ENCODE data around the gene PAX8. TPM values are rescaled to one million over a fixed set of nuclear protein-coding genes. Genes with fewer than 3 reads are reported as not detected.
"Not testable (repeated sequence)": the region's sequence is repeated elsewhere in the genome, so short reads cannot be mapped to it uniquely, and the experiment has no call there.

PAX8 gene
- total RNA-seq, 4 donors from 2014 or later, result 0.62 to 2.5 (median 1.1) TPM; not detected in 1

DNA sequence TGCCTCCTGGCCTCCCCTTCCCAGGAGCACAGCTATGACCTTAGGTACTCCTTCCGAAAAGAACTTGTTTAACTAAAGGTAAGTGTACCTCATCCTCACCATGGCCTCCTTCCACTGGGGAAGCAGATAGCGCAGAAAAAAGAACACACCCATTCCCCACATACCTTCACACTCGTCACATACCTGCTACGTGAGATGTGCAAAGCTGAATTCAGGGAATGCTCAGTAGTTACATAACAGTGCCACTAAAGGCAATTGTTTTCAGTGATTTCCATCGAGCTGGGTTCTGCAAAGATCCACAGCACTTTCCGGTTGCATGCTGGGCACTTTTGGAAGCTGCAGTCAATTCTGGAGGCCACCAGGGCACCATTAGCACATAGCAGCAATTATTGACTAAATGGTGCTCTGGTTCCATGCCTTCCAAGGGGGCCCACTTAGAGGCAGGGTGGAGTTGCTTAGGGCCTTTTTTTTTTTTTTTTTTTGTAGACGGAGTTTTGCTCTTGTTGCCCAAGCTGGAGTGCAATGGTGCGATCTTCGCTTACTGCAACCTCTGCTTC, 41.0 kb downstream of the PAX8 start:
- Histone ChIP-seq H3K9me3 (no peaks in the 10 kb centered on the region), H3K36me3 (no peaks in the 10 kb centered on the region), H3K27ac (peak overlapping the region in 1 of 4 donors; percentile 82), H3K4me1 (peaks cover 0 to 52% (median 19%) of the 10 kb centered on the region in 3 donors), H3K4me3 (no peak overlapping the region), H3K27me3 (no peaks in the 10 kb centered on the region)
- no peak for ATAC-seq
- 87 to 93% methylated on average over 8 of the region's 9 CpGs for WGBS, 2 donors (ENCODE audit: low coverage in 1 of 2)
- no peak for TF ChIP-seq EP300 (IDR thresholded peaks at IDR 0.05)
- TF ChIP-seq, protein P1, sequence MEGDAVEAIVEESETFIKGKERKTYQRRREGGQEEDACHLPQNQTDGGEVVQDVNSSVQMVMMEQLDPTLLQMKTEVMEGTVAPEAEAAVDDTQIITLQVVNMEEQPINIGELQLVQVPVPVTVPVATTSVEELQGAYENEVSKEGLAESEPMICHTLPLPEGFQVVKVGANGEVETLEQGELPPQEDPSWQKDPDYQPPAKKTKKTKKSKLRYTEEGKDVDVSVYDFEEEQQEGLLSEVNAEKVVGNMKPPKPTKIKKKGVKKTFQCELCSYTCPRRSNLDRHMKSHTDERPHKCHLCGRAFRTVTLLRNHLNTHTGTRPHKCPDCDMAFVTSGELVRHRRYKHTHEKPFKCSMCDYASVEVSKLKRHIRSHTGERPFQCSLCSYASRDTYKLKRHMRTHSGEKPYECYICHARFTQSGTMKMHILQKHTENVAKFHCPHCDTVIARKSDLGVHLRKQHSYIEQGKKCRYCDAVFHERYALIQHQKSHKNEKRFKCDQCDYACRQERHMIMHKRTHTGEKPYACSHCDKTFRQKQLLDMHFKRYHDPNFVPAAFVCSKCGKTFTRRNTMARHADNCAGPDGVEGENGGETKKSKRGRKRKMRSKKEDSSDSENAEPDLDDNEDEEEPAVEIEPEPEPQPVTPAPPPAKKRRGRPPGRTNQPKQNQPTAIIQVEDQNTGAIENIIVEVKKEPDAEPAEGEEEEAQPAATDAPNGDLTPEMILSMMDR (IDR thresholded peaks at IDR 0.05), result no peak
- no peak for TF ChIP-seq POLR2AphosphoS5 (IDR thresholded peaks at IDR 0.05)
- no peak for TF ChIP-seq POLR2A (IDR thresholded peaks at IDR 0.05)

DNA sequence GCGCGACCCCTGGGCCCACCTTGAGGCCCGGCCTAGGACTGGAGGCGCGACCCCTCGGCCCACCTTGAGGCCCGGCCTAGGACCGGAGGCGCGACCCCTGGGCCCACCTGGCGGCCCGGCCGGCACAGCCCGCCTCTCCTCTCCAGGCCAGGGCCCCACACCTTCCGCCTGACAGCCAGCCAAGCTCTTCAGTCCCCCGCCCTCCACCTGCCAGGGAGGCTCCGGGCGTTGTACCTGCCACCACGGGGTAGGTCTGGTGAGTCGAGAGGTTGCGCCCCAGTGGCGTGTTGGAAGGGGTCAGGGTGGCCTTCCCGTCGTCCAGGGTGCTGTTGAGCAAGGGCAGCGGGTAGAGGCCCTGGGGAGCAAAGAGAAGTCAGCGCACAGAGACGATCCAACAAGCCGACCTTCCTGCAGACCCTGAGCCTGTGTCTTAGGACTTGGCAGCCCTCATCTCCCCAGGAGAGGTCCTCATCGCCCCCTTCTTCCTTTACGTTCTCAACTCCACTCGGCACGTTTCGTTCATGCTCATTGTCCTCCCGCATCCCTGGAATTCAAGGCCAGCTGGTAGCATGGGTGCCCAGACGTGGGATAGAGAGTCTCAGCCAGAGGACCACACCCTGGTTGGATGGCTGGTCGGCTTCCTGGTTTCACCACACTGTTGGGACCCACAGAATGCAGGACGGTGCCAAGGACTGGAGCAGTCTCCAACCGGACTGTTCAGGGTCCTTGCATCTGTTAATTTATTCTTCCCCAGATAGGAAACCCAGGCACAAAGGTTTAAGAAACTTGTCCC, 42.2 kb downstream of the PAX8 start:
- TF ChIP-seq POLR2A (IDR thresholded peaks at IDR 0.05), result no peak
- no peak for TF ChIP-seq EP300 (IDR thresholded peaks at IDR 0.05)
- TF ChIP-seq, protein P1 (IDR thresholded peaks at IDR 0.05), result no peak
- TF ChIP-seq POLR2AphosphoS5 (IDR thresholded peaks at IDR 0.05), result no peak
- no peak for ATAC-seq
- 60 to 94% methylated on average over 1 to 3 of the region's 38 CpGs for WGBS, 2 donors (ENCODE audit: low coverage in 1 of 2)
- Histone ChIP-seq H3K36me3 (no peaks in the 10 kb centered on the region), H3K27ac (peak overlapping the region in 3 of 4 donors; percentile 10 to 82 (median 69)), H3K4me3 (peak overlapping the region; percentile 48 to 58), H3K4me1 (peaks cover 0 to 44% (median 17%) of the 10 kb centered on the region in 3 donors), H3K9me3 (no peaks in the 10 kb centered on the region), H3K27me3 (no peaks in the 10 kb centered on the region)

DNA sequence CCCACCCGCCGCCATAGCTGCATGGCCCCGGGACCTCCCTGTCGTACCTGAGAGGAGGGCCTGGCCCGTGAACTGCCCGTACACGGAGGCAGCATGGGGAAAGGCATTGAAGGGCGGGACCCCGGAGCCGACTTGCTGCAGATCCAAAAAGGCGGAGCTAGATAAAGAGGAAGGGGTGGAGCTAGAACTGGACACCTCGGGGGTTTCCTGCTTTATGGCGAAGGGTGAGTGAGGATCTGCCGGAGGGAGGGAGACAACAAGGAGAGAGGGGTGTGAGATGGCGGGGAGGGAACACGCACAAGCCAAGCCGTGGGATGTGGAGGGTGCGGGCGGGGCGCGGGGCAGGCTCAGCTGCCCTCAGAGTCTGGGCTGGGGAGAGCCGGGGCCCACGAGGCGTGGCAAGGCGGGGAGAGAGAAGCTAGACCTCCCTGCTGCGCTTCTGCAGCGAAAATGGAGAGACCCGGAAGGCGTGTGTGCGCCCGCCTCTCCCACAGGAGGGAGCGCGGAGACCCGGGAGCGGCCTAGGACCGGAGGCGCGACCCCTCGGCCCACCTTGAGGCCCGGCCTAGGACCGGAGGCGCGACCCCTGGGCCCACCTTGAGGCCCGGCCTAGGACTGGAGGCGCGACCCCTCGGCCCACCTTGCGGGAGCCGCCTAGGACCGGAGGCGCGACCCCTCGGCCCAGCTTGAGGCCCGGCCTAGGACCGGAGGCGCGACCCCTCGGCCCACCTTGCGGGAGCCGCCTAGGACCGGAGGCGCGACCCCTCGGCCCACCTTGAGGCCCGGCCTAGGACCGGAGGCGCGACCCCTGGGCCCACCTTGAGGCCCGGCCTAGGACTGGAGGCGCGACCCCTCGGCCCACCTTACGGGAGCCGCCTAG, 43.1 kb downstream of the PAX8 start:
- H3K27me3 ChIP-seq, H3K36me3 ChIP-seq, H3K9me3 ChIP-seq: not testable (repeated sequence)
- 40 to 80% methylated on average over 1 to 7 of the region's 74 CpGs for WGBS, 2 donors (ENCODE audit: low coverage in 1 of 2)
- peak overlapping the region; percentile 48 to 58 for H3K4me3 ChIP-seq
- TF ChIP-seq POLR2A (IDR thresholded peaks at IDR 0.05) (peak in 1 of 2 donors; percentile 47), POLR2AphosphoS5 (IDR thresholded peaks at IDR 0.05) (peak; percentile 33)
- peak; percentile 29 for ATAC-seq
- H3K27ac ChIP-seq, result peak overlapping the region; percentile 16 to 82 (median 43)
- peaks cover 0 to 35% (median 9%) of the 10 kb centered on the region in 3 donors for H3K4me1 ChIP-seq

DNA sequence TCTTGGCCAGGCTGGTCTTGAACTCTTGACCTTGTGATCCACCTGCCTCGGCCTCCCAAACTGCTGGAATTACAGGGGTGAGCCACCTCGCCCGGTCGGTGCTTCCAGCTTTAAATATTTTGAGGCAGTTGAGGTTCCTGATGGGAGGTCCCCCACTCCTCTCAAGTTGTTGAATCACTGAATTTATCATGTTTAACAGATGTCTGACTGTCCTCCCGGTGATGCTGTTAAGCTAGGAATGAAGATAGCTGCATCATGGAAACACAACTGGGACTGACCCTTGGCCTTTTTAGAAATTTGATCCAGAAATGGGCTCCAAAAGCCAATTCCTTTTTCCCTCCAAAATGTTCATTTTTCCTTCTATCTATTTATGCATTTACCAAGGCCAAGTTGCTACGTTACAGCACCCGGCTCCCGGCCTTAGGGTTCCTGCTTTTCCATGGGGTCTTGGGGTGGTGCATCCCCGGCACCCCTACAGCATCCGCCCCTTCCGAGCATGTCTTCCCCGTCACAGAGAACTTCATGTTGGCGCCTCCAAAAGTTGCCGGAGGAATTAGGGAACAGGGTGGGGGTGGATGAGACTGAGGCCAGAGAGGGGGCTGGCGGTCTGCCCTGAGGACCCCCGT, 43.9 kb downstream of the PAX8 start:
- H3K4me1 ChIP-seq, result peaks cover 0 to 27% (median 2%) of the 10 kb centered on the region in 3 donors
- H3K27me3 ChIP-seq, result no peaks in the 10 kb centered on the region
- TF ChIP-seq EP300 (IDR thresholded peaks at IDR 0.05) (no peak), POLR2A (IDR thresholded peaks at IDR 0.05) (no peak), POLR2AphosphoS5 (IDR thresholded peaks at IDR 0.05) (no peak)
- TF ChIP-seq, protein P1 (IDR thresholded peaks at IDR 0.05), result no peak
- peak overlapping the region in 3 of 4 donors; percentile 17 to 82 (median 69) for H3K27ac ChIP-seq
- no peaks in the 10 kb centered on the region for H3K9me3 ChIP-seq
- H3K4me3 ChIP-seq, result peak overlapping the region; percentile 48 to 58
- no peaks in the 10 kb centered on the region for H3K36me3 ChIP-seq
- WGBS, 2 donors (ENCODE audit: low coverage in 1 of 2), result 39 to 80% methylated on average over 4 to 5 of the region's 16 CpGs
- no peak for ATAC-seq

Data from gastroesophageal sphincter (tissue), 4 donors.